Neural cell (in vitro differentiated cells): ENCODE measurements around the gene GALR3.

Experiments used
- CTCF ChIP-seq: fragments of 450-650 bp; IDR thresholded peaks from 2 replicates; pipeline ENCODE4 v1.5.1; 2014; ENCODE audit warnings: antibody characterized with exemption, mild to moderate bottlenecking, moderate library complexity; ENCODE audit not compliant: poor library complexity, severe bottlenecking
- EP300 ChIP-seq: fragments of 450-650 bp; conservative IDR thresholded peaks from 2 replicates; pipeline ENCODE4 v1.6.1; 2014; ENCODE audit warnings: antibody characterized with exemption, mild to moderate bottlenecking, moderate library complexity; ENCODE audit not compliant: poor library complexity, severe bottlenecking
- MXI1 ChIP-seq: fragments of 450-650 bp; conservative IDR thresholded peaks from 2 replicates; pipeline ENCODE4 v1.6.1; 2014; ENCODE audit warnings: antibody characterized with exemption, mild to moderate bottlenecking; ENCODE audit not compliant: poor library complexity, severe bottlenecking
- POLR2AphosphoS5 ChIP-seq: IDR thresholded peaks from 2 replicates; pipeline ENCODE4 v1.6.1; 2012

DNA sequence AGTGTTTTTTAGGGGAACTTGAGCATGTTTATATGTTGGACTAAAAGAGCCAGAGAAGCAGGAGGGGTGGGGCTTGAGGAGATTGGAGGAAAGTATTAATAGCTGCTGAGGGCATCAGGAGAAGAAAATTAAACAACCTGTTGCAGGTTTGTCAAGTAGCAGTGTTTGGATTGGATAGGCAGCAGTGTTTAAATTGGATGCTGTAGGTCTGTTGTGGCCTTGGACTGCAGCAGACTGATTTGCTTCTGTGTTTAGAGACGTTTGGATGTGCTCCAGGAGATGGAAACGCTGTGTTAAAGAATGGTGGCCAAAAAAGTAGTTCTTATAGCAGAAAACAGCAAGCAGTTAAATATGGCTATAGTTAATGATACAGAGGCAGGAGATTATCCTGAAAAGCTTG lies 31.8 kb downstream of the GALR3 start:
- no peak for TF ChIP-seq EP300
- TF ChIP-seq CTCF: no peak
- no peak for TF ChIP-seq MXI1
- TF ChIP-seq POLR2AphosphoS5: no peak
